Myocyte (in vitro differentiated cells): ENCODE results near the gene PTGIR. TPM values are rescaled to one million over a fixed set of nuclear protein-coding genes. Genes with fewer than 3 reads are reported as not detected.

ENCODE experiments used
- total RNA-seq: library from RNA; depleted of rRNA; stranded (reverse); fragments of >200 nt; gene quantifications from 2 replicates; pipeline ENCODE4 v1.2.3, GENCODE V29; 2014

Gene PTGIR
- total RNA-seq, 1 donor from 2014 or later = 0.24 TPM

Other genes starting within 250 kb of the PTGIR start
- 18.0 and 19.7 TPM in 2 replicates for gene CCDC8, start 211.5 kb downstream of the PTGIR start, total RNA-seq
- 0.05 and 0.10 TPM in 2 replicates for gene PNMA8C, start 196.2 kb downstream of the PTGIR start, total RNA-seq
- 89.0 and 102 TPM in 2 replicates for gene PNMA8A, start 153.5 kb downstream of the PTGIR start, total RNA-seq
- gene PNMA8B, start 129.2 kb downstream of the PTGIR start, total RNA-seq = 0.03 and 0.16 TPM in 2 replicates
- gene CALM3, start 23.8 kb downstream of the PTGIR start, total RNA-seq = 85.6 and 87.7 TPM in 2 replicates
- not detected in 2 replicates for gene GNG8, start 11.1 kb upstream of the PTGIR start, total RNA-seq
- 3.9 and 5.9 TPM in 2 replicates for gene DACT3, start 36.1 kb upstream of the PTGIR start, total RNA-seq
- 5.2 and 10.6 TPM in 2 replicates for gene PRKD2, start 92.0 kb upstream of the PTGIR start, total RNA-seq
- gene FKRP, start 121.0 kb upstream of the PTGIR start, total RNA-seq = 19.2 and 24.8 TPM in 2 replicates
- gene STRN4, start 121.4 kb upstream of the PTGIR start, total RNA-seq = 75.0 and 82.5 TPM in 2 replicates
- 32.8 and 49.0 TPM in 2 replicates for gene SLC1A5, start 163.5 kb upstream of the PTGIR start, total RNA-seq
- 82.3 and 89.0 TPM in 2 replicates for gene AP2S1, start 225.8 kb upstream of the PTGIR start, total RNA-seq
- 30.5 and 31.0 TPM in 2 replicates for gene ARHGAP35, start 235.9 kb upstream of the PTGIR start, total RNA-seq